ENCODE results near the gene IPO11.
"Not testable (repeated sequence)": the region's sequence is repeated elsewhere in the genome, so short reads cannot be mapped to it uniquely, and the experiment has no call there.

IPO11 gene

DNA sequence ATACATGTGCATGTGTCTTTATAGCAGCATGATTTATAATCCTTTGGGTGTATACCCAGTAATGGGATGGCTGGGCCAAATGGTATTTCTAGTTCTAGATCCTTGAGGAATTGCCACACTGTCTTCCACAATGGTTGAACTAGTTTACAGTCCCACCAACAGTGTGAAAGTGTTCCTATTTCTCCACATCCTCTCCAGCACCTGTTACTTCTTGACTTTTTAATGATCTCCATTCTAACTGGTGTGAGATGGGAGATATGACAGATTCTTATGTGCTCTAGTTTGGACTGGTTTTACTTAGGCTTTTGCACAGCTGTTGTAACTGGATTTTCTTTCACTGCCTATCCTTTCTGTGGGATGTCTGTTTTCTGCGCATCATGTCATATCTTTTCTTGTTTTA is 108.2 kb downstream of the IPO11 start:
- not testable (repeated sequence) for DNase-seq

DNA sequence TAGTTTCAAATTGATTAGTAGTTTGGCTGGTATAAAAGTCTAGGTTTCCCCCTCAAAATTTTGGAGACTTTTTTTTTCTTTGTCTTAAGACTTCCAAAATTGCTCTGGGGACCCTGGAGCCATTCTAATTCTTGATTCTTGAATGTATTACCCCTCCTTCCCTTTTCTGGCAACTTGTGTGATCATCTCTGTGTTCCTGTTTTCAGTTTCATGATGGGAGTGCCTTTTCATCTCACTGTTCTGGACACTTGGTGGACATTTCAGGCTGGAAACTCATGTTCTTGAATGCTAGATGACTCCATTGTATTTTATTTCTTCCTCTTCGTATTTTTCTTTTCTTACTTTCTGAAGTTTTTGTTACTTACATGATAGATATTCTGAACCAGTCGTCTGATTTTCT is 108.8 kb downstream of the IPO11 start:
- DNase-seq: no peak

GRCh38 chr5:62522811-62523210 is 110.2 kb downstream of the IPO11 start:
- DNase-seq: no peak

- no peak for DNase-seq
Observed at GRCh38 chr5:62533597-62533996, 121.0 kb downstream of the IPO11 start.

DNA sequence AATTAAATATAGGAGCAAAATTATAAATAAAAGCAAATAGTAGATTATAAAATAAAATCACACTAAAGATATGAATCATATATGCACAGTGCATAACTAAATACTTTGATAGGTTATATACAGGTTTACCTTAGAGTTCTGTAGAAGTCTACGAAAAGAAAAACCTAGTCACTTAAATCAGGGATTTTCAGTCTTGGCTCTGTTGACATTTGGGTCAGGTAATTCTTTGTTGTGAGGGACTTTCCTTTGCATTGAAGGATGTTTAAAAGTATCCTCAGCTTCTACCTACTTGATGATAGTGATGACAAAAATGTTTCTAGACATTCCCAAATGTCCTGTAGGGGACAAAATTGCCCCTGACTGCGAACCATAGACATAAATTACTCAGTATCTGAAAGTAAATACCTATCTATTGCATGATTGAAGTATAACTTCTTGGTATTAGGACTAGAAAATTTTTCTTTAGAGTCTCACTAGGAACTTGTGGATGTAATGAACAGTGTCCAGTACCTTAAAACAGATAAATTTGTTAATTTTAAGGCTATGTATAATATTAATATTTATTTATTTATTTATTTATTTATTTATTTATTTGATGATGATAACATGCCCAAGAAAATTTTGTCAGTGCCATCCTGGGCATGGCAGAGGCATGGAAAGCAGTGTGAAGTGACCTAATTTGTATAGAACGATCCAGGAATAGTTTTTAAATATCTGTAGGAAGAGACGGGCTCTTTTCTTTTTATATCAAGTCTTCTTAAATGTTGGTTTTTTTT is 122.1 kb downstream of the IPO11 start:
- no peak for DNase-seq

DNA sequence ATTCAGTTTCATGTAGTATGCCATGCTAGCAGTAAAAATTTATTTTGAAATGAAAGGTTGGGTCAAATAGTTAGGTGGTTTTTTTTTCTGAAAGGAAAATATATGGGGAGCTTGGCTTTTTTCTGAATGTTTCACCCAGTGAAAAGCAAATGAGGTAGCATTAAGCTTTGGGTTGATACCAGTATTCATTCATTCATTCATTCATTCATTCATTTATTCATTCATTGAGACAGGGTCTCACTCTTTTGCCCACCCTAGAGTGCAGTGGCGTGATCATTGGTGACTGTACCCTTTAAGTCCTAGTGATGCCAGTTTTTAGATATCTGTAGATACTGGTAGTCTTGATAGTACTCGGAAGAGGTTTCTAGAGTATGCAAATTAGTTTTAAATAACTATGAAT is 123.7 kb downstream of the IPO11 start:
- DNase-seq: no peak

DNA sequence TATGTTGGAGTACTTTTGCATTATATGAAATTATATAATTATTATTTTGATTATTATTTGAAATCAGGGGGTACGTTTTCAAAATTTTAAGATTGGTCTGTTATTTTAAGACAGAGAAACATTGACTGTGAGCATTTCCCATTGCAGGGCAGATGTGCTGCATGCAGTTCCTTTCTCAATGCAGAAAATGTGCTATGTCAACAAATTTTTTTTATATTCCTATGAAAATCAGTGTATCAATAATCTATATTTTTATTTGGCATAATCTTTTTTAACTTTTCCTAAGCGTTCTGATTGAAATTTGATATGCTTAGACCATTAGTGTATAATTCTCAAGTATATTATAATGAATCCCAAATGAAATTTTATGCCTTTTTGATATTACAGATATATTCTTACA is 124.2 kb downstream of the IPO11 start:
- no peak for DNase-seq

DNA sequence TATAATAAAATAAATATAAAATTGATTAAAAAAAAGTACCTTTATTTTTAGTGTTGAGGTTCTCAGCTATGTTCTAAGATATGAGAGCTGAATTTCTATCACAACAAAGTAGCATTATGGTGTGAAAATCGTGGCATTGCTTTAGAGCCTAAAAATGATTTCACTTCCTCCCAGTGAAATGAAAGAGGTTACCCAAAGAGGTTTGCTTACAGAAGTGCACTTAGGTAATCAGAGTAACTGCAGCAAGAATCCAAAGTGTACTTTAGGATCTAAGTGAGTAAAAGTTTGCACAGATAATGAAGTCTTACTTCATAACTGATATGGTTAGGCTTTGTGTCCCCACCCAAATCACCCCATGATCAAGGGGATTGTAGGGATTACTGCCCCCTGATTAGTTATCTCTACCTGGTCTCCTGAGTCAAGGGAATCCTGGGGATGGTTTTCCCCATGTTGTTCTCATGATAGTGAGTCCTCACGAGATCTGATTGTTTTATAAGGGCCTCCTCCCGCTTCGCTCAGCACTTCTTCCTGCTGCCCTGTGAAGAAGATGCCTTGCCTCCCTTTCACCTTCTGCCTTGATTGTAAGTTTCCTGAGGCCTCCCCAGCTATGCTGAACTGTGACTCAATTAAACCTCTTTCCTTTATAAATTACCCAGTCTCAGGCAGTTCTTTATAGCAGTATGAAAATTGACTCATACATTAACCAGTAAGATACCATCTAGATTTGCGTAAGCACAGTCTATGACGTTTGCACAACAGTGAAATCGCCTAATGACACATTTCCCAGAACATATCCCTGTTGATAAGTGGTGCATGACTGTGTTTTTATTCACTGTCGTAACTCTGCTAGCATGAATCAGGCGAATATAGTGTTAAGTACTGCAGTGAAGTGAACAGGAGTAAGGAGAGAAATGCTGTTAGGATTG is 125.7 kb downstream of the IPO11 start:
- DNase-seq: no peak

DNA sequence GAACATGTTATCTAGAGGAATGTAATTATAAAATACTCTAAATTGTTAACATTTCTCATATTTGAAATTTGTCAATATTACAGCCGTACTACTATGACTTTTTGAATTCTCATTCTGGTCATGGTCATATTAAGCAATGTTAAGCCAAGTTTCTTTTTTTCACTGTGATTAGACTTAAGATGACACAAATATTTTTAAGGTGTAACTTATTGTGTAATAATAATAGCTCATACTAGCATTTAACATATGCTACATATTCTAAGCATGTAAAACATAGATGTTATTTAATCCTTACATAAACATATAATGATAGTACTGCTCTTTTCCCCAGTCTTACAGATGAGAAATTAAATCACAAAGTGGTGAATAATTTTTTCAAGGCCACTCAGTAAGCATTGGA is 130.2 kb downstream of the IPO11 start:
- DNase-seq: no peak

DNA sequence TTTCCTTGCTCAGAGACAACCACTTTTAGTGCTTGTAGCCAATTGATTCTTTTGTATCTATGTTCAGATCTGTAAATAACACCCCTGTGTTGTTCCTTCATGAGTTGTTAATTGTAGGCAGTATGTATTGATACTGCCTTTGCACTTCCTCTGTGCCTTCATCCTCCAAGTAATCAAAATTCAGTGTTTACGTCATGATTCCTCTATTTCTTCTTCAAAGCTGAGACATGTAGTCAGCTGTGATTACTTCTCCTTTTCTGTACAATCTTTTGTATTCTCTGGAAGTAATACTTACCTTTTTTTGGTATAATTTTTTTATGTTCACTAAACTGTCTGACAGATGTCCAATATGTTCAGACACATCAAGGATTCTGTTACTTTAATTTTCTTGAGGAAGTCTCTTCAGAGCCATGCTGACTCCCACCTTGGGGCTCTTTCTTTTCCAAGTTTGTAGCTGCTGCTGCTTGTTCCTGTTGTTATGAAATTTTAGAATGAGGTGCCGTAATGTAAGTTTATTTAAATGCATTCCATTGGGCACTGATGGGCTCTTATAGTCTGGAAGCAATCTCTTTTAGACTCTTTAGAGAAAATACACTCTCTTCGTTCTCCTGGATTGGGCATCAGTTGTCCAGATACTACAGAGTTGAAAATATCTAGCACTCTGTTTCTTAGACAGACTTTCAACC is 135.5 kb downstream of the IPO11 start:
- no peak for DNase-seq

GRCh38 chr5:62550103-62550502 is 137.5 kb downstream of the IPO11 start:
- no peak for DNase-seq

- DNase-seq: no peak
Observed at GRCh38 chr5:62555930-62556329, 143.4 kb downstream of the IPO11 start.

GRCh38 chr5:62558941-62559340 is 146.4 kb downstream of the IPO11 start:
- DNase-seq: no peak

- no peak for DNase-seq
Observed at GRCh38 chr5:62560786-62561185, 148.2 kb downstream of the IPO11 start.

DNA sequence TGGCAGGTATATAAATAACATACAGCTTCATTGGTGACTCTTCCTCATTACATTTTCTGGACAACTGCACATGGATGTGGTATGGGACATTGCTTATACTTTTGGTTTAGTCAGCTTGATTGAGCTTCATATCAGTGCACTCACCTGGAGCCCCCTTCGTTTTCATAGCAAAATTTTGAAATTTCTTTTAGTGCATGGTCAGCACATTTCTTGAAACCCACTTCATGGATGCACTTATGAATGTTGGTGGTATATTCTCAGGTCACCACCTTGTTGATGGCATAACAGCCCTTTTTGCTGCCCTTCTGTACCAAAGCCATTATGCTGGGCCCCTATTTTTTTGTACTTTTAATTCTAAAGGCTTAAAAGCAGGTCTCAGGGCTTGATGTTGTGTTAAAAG is 149.3 kb downstream of the IPO11 start:
- DNase-seq: no peak

GRCh38 chr5:62562867-62563266 is 150.3 kb downstream of the IPO11 start:
- DNase-seq: no peak

- DNase-seq: no peak
Observed at GRCh38 chr5:62564101-62564500, 151.5 kb downstream of the IPO11 start.

- not testable (repeated sequence) for DNase-seq
Observed at GRCh38 chr5:62565740-62566139, 153.2 kb downstream of the IPO11 start.

DNA sequence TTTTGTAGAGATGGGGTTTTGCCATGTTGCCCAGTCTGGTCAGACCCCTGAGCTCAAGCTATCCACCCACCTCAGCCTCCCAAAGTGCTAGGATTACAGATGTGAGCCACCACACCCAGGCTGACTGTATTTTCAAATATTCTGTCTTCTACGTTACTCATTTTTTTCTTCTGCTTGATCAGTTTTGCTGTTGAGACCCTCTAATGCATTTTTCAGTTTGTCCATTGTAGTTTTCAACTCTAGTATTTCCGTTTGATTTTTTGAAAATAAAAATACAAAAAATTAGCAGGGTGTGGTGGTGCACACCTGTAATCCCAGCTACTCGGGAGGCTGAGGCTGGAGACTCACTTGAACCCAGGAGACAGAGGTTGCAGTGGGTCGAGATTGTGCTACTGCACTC is 155.6 kb downstream of the IPO11 start:
- DNase-seq: no peak

- no peak for DNase-seq
Observed at GRCh38 chr5:62568800-62569432, 156.4 kb downstream of the IPO11 start.

DNA sequence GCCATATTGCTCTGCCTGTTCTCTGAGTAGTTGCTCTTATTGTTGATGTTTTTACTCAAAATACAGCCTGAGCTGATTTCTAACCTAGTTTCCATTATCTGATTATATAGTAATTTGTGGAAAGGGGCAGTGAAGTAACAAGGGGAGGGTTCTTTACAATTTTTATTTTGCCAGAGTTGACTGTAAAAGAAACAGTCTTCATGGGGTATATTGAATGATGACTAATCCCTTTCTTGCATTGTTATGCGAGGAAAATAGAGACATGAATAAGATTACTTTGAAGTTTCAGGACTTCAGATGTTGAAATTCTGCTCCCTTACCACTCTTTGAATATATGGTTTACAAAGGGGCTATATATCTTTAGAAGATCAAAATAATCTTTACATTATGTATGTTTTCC is 156.9 kb downstream of the IPO11 start:
- DNase-seq: no peak

DNA sequence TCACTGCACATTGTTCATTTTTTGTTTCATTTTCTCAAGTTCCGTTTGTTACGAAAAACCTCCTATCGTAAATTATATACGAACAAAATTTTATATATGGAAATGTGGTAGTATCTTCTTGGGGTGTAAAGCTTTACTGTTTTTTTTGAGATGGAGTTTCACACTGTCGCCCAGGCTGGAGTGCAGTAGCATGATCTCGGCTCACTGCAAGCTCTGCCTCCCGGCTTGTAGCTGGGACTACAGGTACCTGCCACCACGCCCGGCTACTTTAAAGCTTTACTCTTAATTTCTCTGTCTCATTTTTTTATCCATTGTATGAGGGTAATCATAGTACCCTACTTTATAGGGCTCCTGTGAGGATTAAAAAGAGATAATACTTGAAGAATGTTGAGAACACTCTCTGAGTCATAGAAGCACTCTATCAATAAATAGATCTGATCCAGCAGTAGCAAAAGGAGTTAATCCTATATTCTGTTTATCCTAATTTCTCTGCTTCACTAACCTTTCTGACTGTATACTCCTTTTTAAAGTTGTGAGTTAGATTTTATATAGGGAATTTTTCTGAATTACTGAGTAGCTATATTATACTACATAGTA is 160.5 kb downstream of the IPO11 start:
- no peak for DNase-seq

DNA sequence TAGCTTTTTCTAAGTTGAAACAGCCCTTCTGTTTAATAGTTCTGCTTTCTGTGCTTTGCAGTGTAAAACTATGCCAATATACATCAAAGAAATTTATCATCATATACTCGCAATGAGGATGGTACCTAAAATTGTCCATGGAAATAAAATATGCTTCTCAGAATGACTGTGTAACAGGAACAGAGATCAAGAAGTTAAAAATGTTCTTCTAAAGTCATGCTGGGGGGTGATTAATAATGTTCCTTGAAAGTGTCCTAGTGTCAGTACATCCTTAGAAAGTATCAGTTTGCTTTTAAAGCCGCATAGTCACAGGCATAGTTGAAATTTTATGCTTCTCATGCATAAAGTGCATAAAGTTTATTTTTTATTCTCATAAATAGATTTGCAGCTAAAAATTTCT is 162.0 kb downstream of the IPO11 start:
- DNase-seq: no peak
